Middle frontal gyrus (tissue), 1 donor: ENCODE results near the gene PLXNA3.
"Not testable (repeated sequence)": the region's sequence is repeated elsewhere in the genome, so short reads cannot be mapped to it uniquely, and the experiment has no call there.

Source experiments
- DNase-seq: peaks from one replicate; pipeline ENCODE4 v3.0.0-alpha.2; 2015; ENCODE audit warnings: low spot score; ENCODE audit errors: extremely low spot score

Gene PLXNA3

DNA sequence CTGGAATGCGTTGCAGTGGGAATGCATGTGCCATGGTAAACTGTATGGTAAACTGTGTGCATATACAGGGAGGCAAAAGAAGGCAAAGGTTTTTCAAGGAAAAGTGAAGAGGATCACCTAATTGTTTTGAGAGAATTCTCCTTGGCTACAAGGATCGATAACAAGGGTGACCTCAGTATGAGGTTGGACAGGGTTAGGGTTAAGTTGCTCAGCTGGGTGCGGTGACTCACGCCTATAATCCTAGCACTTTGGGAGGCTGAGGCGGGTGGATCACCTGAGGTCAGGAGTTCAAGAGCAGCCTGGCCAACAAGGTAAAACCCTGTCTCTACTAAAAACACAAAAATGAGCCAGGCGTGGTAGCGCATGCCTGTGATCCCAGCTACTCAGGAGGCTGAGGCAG is 43.3 kb downstream of the PLXNA3 start:
- not testable (repeated sequence) for DNase-seq

DNA sequence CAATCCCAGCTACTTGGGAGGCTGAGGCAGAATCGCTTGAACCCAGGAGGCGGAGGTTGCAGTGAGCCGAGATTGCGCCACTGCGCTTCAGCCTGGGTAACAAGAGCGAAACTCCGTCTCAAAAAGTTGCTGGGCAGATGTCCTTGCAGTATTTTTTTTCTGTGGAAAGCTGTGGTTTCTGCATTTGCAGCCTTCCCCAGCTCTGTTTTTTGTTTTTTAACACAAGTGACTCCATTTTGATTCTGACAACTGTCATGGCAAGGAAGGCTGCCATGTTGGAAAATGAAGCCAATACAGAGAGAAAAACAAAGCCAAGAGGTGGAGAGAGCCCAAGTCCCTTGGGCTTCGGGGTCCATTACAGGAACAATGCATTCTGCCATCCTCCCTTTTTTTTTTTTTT is 44.0 kb downstream of the PLXNA3 start:
- DNase-seq: no peak

DNA sequence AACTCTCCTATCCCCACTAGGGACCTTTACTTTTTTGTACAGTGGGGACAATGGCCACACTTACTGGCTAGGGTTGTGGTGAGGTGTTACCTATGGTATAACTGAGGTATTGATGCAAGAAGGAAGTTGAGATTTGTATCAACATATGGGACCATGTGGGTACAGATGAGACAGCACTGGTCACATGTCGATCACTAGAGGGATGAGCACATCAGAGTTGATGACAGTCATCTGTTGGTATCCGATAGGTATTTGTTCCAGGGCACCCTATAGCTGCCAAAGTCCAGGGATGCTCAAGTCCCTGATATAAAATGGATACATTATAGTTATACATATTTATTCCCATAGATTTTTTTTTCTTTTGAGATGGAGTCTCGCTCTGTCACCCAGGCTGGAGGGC is 44.9 kb downstream of the PLXNA3 start:
- no peak for DNase-seq

DNA sequence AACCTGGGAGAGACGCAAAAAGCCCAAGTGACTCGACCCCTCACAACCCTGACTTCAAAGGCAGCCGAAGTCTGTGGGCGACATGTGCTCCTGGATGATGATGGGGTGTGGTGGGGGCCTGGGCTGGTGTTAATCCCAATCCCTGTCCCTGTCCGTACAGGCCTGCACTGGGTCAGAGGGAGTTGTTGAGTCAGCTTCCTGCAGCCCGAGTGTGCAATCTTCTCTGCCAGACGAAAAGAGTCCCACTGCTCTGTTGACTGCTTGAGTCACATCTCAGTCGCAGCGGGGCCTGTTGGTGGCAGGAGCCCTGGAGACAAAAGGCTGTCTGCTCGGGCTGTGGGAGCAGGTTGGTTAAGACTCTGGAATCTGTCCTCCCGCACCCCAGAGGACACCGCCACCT is 47.7 kb downstream of the PLXNA3 start:
- no peak for DNase-seq

DNA sequence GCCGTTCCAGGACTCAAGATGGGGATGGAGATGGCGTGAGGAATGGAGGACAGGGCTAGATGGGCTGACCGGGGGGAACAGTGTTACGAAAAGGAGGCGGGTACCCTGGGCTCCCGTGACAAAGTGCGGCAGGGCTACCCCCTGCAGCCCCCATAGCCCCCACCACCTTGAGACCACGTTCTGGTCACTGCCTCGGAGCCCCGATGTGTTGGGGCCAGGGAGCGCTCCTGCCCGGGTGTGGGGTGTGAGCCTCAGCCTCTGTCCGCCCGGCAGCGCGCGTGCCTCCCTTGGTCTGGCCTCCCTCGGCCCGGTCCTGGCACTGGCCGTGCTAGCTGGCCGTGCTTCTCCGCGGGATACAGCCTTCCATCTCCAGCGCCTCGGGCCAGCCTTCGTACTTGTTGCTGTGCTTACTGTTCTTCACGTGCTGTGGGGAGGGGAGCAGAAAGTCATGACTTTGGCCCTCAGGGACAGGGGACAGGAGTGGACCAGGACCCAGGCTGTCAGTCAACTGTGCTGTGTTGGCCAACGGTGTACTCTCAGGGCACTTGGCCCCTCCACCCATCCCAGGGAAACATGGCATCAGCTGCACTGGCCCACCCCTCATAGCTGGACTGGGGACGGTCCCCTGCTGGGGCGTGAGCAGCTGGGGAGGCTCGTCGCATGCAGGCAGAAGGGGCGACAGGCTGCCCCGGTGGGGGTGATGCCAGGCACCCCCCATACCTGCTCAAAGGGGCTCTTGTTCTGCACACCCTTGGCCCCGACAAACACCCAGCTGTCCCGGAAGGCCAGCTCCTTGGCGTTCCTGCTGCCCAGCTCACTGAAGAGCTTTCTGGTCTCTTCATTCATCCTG is 48.6 kb downstream of the PLXNA3 start:
- no peak for DNase-seq

DNA sequence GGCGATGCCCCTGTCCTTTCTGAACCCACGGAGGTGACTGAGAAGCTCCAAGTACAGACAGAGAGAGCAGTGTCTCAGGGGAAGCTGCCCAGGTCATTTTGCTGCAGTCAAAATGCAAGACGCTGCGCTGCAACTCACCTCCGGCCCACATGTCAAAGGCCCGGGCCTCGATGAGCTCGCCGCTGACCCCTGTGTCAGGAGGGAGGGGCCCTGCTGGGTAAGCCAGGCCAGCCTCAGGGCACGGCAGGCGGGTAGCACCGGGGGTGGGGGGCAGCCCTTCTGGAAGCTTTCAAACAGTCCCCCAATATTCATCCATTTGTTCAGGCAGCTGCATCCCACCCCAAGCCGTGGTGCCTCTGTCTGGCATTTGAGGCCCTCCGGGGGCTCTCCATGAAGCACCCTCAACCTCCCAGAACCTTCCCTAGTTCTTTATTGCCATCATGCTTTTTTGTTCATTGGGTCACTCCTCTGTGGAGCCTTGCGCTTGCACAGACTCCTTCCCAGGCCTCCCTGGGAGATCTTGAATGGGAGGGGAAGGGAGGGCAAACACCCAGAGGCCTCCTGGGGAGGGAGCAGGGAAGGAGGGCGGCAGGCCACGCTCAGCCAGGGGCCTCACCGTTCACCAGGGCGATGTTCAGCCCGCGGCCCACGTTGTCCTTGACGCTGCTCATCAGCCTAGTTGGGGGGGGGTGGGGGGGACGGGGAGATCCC is 49.7 kb downstream of the PLXNA3 start:
- no peak for DNase-seq

DNA sequence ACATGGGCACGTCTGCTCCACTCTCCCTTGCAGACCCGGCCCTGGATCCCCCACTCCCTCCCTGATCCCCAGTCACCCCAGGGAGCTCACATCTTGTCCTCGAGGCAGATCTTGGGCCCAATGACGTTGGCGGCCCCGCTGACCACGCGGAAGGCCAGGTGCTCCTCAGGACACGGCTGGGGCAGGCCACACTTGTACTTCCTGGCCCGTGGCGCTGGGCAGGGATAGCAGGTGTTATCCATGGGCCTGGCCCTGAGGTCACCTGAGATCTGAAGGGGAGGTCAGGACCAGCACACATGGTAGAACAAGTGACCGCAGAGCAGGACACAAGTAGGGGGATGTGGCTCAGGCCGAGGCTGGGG is 50.3 kb downstream of the PLXNA3 start:
- DNase-seq: no peak

DNA sequence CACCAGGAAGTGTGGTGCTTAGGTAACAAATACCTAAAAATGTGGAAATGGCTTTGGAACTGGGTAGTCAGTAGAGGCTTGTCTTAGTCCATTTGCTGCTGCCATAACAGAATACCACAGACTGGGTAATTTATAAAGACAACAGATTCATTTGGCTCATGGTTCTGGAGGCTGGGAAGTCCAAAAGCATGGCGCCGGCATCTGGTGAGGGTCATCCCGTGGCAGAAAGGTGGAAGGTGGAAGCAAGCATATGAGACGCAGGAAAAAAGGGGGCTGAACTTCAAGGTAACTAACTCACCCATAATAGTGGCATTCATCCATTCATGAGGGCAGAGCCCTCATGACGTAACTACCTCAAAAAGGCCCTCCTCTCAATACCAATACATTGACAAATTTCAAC is 51.4 kb downstream of the PLXNA3 start:
- no peak for DNase-seq

DNA sequence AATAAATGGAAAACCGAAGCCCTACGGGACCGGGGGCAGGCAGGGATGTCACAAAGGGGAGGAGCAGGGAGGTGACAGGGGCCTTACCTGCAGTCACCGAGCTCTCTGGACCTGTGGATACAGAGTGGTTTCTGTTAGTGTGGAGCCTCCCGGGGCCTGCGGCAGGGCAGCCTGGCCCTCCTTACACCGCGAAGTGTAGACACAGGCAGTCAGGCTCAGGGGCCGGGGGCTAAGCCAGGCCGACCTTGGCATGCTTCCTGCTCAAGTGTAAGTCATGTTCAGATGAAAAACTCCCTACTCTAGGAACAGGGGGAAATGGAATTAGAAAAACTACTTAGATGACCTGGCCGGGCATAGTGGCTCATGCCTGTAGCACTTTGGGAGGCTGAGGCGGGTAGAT is 53.7 kb downstream of the PLXNA3 start:
- no peak for DNase-seq

DNA sequence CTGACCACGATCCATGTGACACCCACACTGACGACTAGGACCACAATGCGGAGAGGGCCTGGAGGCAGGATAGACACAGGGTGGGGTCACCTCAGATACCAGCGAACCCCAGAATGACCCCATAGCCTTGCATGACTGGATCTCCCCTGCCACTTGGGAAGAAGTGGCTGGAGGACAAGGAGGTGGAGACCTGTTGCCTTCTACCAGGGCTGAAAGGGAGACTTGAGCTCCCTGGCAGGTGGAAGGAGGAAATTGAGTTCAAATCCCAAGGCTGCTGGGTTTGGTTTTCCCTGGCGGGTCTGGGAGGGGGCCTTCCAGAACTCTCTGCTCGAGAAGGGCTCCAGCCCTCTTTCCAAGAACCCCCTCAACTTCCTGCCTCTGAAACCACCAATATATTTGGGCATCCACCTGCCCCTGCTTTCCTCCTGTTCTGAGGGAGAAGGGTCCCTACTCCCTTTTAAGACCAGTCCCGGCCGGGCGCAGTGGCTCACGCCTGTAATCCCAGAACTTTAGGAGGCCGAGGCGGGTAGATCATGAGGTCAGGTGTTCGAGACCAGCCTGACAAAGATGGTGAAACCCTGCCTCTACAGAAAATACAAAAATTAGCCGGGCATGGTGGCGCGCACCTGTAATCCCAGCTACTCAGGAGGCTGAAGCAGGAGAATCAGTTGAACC is 54.9 kb downstream of the PLXNA3 start:
- DNase-seq: no peak

DNA sequence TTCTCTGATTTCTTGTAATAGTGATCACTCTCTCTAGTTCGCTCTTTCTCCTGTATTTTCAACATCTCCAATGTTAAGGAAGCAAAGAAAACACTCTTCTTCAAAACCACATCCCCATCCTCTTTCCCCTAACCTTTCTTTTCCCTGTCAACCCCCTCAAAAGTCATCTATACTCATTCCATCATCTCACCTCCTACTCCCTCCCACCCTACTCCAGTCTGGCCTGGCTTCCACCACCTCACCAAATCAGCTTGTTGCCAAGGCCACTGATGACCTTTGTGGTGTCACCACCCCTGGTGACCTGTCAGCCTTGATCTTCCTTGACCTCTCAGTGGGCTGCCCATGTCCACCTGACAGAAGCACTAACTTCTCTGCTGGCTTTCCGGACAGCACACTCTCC is 55.6 kb downstream of the PLXNA3 start:
- DNase-seq: no peak

DNA sequence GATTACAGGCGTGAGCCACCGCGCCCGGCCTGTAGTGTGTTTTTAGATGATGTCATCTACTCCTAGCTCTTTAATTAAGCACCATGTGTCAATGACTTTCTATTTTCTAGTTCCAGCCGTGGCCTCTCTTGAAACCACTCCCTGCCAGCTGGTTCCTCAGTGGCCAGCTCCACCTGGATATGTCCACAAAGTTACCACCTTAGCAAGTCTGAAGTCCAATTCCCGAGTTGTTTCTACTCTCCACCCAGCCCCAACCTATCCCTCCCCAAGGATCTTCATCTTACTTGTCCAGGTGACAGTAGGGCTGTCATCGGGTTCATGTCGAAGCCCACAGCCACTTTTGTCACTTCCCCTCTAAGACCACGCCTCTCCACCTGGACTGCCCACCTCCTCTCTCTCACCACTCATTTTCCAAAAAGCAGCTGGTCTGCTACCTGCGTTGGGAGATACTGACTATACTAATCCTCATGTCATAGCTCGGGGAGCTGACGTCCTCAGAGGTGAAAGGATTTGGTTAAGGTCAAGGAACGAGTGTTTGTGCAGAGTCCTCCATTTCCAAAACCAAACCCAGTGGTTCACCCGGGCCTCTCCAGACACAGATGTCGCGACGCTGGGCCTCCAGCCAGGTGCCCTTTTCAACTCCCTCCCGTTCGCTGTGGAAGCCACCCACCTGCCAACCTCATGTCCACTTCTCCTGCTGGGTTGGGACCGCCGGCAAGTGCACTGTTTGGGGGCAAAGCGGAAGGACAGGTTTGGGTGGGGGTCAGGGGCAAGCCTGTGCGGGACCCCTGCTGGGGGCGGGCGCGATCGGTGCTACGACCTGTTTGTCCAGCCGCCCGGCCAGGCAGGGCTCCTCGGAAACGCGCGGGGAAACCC is 57.2 kb downstream of the PLXNA3 start:
- no peak for DNase-seq

DNA sequence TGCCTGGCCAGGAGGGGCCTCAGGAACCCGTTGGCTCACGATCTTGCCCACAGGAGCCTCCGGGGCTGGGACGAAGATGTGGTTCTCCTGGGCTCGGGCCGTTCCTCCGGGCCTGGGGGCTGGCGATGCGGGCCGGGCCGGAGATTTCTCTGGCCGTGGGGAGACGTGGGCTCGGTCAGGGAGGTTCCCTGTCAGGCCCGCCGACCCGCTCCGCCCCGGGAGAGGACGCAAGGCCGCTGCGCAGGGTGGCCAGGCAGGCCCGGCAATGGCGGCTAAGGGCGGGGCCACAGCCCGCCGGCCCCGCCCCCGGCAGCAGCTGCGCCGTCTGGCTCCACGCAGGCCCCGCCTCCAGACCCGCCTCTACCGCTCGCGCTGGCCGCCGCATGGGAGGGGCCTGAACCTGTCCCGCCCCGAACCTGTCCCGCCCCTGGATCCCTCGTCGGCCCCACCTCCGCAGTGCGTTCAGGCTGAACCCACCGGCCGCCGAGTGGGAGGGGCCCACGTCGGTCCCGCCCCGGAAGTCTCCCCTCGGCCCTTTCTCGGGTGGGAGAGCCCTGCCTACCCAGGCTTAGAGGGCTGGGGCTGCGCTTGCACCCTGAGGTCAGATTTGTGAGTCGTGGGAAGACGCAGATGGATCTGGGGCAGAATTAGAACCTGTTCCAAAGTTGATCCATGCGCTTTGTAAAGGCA is 58.0 kb downstream of the PLXNA3 start, which contains the start of gene FAM3A:
TSS of gene FAM3A (minus strand) at position 267 of the 690 bp plus-strand sequence. CDS start 460 bp downstream, outside the sequence.
- peak; percentile 74 for DNase-seq

DNA sequence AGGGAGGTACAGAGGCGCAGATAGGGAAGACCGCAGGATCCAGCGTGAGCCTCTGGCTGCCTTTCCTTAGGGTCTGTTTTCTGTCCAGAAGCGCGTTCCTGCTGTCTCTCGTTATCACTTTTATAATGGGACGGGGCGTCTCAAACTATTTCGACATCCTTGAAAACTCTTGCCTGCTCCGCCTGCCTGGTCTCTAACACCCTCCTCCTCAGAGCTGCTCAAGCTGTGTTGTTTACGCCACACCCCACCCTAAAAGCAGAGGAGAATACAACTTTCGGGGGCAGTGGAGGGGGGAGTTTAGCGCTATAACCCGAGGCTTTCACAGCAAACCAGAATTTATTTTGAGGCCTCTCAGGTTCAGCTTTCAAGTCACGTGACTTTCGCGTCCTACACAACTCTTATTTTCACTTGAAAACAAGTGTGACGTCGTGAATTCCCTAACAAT is 58.6 kb downstream of the PLXNA3 start:
- DNase-seq: no peak

DNA sequence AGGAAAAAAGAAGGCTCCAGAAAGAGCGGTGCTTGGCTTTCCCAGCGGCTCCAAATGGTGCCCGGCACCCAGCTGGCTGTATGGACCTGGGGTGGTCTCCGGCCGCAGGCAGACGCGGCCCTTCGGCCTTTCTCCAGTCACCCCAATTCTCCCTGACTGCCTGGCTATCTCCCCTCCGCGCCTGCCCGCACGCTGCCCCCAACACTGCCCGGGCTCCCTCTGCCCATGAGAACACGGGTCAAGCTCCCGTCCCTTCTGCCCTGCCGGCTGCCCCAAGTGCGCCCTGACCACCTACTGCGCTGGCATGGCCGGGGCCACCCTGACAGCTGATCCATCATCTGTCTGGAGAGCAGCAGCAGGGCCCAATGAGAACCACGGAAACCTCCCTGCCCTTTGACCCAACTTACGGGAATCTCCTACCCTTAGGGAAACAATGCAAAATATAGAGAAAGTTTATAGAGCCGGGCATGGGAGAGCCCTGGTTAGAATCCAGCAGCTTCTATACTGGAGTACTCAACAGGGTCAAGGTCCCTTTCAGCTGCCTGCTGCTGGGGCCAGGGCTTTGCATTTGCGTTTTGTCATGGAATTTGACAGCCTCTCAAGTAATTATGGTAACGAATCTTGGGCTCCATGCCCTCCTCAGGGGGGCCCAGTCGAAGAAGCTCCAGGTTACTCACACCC is 59.2 kb downstream of the PLXNA3 start:
- no peak for DNase-seq

DNA sequence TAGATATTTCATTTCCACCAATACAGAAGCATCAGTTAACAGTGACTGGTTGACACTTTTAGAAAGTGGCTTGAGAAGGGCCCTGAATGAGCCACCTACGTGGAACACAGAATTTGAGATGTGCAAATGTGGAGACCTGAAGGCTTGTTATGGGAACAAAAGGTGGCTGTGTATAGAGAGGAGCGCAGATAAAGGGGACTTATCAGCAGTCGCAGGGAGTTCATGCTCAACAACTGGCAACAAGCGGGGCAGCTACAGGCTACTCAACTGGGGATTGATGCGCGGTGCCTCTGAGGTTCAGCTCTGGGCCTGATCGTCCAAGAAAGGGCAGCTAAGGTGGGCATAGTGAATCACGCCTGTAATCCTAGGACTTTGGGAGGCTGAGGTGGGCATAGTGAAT is 61.3 kb downstream of the PLXNA3 start:
- DNase-seq: no peak

DNA sequence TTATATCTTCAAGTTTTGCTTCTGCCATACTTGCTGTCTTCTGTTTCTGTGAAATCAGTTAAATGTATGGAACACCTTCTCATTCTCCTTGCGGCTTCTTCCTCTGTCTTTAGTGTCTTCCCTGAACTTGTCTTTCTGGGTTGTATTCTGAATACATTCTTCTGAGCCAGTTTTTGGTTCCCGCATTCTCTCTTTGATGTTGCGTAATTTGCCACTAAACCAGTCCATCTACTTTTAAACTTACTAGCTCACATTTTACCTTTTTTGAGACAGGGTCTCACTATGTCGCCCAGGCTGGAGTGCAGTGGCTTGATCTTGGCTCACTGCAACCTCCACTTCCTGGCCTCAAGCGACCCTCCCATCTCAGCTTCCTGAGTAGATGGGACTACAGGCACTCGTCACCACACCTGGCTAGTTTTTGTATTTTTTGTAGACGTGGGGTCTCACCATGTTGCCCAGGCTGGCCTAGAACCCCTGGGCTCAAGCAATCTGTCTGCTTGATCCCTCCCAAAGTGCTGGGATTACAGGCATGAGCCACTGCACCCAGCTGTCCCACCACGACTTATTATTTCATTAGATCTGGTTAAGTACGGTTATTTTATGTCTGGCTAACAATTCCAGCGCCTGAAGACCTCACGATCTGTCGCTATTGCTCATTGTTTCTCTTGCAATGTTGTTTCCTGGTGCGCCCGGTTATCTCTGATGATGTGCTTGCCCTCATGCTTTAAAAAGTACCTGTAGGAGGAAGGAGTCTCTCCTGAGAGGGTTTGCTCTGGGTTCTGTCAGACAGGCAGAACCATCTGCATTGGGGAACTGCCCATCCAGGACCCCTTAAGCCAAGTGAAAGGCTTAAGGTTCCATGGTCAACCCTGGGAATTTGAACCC is 67.8 kb downstream of the PLXNA3 start:
- no peak for DNase-seq

DNA sequence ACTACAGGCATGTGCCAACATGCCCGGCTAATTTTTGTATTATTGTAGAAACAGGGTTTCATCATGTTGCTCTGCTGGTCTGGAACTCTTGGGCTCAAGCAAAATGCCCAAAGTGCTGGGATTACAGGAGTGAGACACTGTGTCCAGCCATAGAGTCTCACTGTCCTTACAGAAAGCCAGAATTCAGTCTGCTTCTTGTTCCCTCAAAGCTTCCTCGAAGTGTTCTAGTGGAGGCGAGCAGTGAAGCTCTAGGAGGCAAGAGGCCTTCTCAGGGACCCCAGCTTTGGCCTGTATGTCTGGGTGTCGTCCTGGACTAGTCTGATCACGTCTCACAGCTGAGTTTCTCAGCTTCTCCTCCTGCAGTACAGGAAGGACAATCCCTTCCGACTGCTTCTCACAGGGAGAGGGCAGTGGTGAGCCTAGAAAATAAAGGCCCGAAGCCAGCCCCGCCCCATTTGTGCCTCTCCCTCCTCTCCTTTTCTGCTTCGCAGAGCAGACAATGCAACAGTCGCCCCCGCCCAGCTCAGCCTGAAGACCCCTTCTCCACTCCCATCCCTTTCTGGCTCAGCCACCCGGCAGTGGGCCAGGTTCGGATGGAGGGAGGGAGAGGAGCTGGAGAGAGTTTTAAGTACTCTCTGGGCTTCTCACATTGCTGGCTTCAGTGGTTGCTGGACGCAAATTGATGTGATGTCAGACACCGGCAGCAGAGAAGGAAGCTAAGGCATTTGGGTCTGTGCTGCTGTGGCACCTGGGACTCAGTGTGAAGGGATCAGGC is 69.0 kb downstream of the PLXNA3 start:
- peak; percentile 46 for DNase-seq
